Right kidney (tissue), 1 donor: ENCODE measurements around the gene ABCA6.

ENCODE experiments used
- DNase-seq: peaks from one replicate; pipeline ENCODE4 v3.0.0-alpha.2; 2016

The ABCA6 gene

DNA sequence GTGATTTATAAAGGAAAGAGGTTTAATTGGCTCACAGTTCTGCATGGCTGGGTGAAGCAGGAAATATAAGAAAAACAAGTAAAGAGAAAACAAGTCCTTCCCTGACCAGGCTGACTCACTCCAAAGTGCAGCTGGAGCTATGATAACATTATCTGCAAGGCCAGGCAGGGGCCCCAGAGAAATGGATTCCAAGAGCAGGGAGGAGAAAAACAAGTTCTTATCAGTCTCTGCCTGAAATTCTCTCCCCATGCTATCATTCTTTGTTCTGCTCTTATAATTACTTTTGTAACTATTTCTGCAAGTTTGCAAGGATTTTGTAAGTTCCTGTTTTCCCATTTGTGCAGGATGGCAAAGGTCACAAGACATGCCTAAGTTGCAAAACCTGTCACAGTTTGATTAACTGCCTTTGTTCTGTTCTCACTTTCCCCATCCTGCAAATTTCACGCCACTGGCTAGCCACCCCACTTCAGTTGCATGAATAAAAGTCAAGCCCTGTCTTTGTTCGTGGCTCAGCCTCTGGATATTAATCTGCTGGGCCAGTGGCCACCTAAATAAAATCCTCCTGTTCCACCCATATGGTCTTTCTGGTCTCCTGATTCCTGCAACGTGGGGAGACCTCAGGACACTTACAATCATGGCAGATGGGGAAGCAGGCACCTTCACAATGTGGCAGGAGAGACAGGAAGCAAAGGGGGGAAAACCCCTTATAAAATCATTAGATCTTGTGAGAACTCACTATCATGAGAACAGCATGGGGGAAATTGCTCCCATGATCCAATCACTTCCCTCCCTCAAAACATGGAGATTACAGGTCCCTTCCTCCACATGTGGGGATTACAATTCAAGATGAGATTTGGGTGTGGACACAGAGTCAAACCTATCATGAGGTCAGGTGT, 94.1 kb downstream of the ABCA6 start:
- peak; percentile 12 for DNase-seq

DNA sequence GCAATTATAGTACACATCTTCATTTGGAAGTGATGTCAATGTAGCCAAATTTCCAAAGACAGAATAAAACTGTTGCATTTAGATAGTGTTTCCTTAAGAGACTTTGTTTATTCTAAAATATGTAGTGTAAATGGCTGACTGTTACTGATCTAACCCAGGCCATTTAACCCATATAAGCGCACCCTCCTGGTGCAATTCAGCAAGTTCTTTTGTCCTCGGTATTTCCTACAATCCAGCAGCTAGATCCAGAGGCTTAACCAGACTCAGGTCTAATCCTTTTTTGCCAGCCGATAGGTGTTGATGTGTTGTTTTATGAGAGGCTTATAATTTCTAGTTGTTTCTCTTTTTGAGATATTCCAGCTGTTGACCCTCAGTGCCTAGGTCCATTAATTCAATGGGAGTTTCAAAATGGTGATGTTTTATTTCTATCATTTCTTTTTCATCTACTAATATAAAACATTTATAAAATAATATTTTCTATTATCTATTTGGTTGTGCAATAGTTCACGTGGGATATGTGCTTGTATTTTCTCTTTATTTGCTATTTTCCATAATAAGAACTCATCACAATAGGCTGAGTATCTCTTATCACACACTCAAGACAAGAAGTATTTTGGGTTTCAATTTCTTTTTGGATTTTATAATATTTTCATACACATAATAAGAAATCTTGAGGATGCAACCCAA, 95.4 kb downstream of the ABCA6 start:
- no peak for DNase-seq

DNA sequence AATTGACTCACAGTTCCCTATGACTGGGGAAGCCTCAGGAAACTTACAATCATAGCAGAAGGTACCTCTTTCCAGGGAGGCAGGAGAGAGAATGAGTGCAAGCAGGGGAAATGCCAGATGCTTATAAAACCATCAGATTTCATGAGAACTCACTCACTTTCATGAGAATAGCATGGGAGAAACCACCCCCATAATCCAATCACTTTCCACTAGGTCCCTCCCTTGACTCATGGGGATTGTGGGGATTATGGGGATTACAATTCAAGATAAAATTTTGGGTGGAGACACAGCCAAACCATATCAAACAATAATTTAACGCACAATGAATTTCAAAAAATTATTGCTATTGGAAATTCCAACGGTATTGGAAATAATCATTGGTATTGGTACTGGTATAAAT, 96.0 kb downstream of the ABCA6 start:
- no peak for DNase-seq

DNA sequence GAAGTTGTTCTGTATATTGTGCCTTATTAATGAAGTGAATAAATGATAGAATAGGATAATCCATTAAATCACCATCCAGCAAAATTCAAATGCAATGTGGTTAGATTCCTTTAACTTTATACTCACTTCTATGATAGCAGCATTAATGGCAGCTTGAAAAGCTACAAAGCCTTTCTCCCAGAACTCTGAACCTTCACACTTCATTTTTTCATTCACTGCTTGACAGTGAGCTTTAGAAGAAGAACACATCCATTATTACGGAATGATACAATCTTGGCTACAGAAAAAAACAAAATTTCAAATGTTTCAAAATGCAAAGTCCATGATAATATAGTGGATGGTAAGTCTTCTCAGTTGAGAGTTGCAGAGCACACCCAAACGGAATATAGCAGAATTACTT, 97.3 kb downstream of the ABCA6 start:
- no peak for DNase-seq

DNA sequence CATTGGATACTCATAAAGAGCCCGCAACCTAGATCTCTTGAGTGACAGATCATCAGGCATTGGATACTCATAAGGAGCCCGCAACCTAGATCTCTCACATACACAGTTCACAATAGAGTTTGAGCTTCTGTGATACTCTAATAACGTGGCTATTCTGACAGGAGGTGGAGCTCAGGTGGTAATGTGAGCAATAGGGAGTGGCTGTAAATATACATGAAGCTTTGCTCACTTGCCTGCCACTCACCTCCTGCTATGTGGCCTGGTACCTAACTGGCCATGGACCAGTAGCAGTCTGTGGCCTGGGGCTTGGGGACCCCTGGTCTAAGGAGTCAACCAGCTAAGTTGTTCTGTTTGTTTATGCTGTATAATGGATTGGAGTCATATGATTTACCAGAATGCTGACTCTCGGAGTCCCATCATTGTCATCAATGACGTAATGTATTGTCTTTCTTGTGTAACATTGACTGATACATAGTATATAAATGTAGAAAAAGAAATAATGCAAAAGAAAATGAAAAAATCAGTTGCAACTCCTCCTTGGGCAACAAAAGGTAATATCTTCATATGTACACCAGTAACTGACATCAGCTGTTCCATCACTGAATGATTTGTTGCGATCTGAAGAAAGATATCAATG, 98.5 kb downstream of the ABCA6 start:
- DNase-seq = no peak

DNA sequence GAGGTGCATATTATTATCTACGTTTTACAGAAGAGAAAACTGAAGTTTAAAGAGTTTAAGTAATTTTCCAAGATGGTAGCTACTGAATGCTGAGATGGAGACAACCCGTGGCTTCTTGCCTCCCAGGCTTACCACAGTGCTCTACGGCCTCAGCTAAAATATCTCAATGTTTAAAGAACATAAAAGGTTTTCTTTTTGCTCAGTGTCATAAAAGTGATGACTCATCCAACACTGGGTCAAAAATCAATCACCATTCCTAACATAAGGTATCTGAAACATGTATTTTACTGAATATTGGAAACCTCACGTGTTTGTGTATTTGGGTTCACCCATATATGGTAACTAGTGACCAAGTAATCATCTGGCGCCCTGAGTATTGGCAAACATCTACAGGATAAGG, 99.4 kb downstream of the ABCA6 start:
- DNase-seq = no peak

DNA sequence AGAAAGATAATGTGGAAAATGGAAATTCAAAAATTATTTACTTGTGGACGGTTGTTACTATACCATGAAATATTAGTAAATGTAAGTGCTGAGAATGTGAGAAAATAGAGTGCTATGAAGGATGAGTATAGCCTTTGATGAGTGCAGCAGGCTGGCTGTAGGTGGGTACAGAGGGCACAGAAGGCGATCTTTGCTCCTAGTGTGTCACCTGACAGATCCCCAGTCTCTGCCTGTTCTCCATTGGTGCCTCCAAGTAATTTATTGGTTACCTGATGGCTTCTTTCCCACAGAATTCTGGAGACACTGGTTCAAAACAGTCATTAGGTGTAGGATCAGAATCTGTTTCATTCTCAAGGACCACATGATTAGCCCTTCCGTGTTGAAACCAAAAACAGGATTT, 109.9 kb downstream of the ABCA6 start:
- no peak for DNase-seq

DNA sequence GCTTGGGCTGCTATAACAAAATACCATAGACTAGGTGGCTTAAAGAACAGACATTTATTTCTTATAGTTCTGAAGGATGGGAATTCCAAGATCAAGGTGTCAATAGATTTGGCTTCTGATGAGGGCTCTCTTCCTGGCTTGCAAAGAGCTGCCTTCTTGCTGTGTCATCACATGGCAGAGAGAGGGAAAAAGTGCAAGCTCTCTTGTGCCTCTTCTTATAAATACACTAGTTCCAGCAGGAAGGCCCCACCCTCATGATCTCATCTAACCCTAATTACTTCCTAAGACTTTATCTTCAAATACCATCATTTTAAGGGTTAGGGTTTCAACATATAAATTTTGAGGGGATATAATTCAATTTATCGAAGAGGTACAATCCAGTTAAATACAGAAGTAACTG, 111.5 kb downstream of the ABCA6 start:
- DNase-seq = no peak
